HEK293 (cell line): ENCODE measurements around the gene USP30.

Experiments used
- GLI2 ChIP-seq: fragments of 450-650 bp; formaldehyde crosslinking; IDR thresholded peaks from 2 replicates; pipeline ENCODE4; 2017; ENCODE audit warnings: missing biosample characterization, missing genetic modification characterization, low read depth, borderline replicate concordance
- GLIS2 ChIP-seq: fragments of 450-650 bp; formaldehyde crosslinking; IDR thresholded peaks from 2 replicates; pipeline ENCODE4 v1.5.1; 2016; ENCODE audit warnings: missing biosample characterization, missing genetic modification characterization
- INSM2 ChIP-seq: fragments of 450-650 bp; formaldehyde crosslinking; IDR thresholded peaks from 2 replicates; pipeline ENCODE4 v1.5.1; 2016; ENCODE audit warnings: missing biosample characterization, missing genetic modification characterization
- KLF16 ChIP-seq: fragments of 450-650 bp; formaldehyde crosslinking; IDR thresholded peaks from 2 replicates; pipeline ENCODE4 v1.5.1; 2017; ENCODE audit warnings: missing biosample characterization, missing genetic modification characterization
- KLF7 ChIP-seq: fragments of 450-650 bp; formaldehyde crosslinking; IDR thresholded peaks from 2 replicates; pipeline ENCODE4 v1.5.1; 2016; ENCODE audit warnings: missing biosample characterization, missing genetic modification characterization, borderline replicate concordance
- RBAK ChIP-seq: fragments of 450-650 bp; formaldehyde crosslinking; IDR thresholded peaks from 2 replicates; pipeline ENCODE4 v1.5.1; 2016; ENCODE audit warnings: missing biosample characterization, missing genetic modification characterization
- REPIN1 ChIP-seq: fragments of 450-650 bp; formaldehyde crosslinking; IDR thresholded peaks from 2 replicates; pipeline ENCODE4 v1.5.1; 2017; ENCODE audit warnings: missing biosample characterization, missing genetic modification characterization, low read depth
- SALL2 ChIP-seq: fragments of 450-650 bp; formaldehyde crosslinking; IDR thresholded peaks from 2 replicates; pipeline ENCODE4 v1.5.0; 2017; ENCODE audit warnings: missing biosample characterization, mild to moderate bottlenecking, missing genetic modification characterization, borderline replicate concordance
- SP2 ChIP-seq: fragments of 450-650 bp; formaldehyde crosslinking; IDR thresholded peaks from 2 replicates; pipeline ENCODE4 v1.5.1; 2016; ENCODE audit warnings: missing biosample characterization, missing genetic modification characterization
- SP3 ChIP-seq: fragments of 450-650 bp; formaldehyde crosslinking; IDR thresholded peaks from 2 replicates; pipeline ENCODE4 v1.5.1; 2016; ENCODE audit warnings: missing biosample characterization, missing genetic modification characterization
- ZBTB49 ChIP-seq: fragments of 450-650 bp; formaldehyde crosslinking; IDR thresholded peaks from 2 replicates; pipeline ENCODE4 v1.5.1; 2016; ENCODE audit warnings: missing biosample characterization, missing genetic modification characterization, low read depth
- ZBTB8A ChIP-seq: fragments of 450-650 bp; formaldehyde crosslinking; IDR thresholded peaks from 2 replicates; pipeline ENCODE4 v1.5.1; 2016; ENCODE audit warnings: missing biosample characterization, missing genetic modification characterization
- ZIC2 ChIP-seq: fragments of 450-650 bp; formaldehyde crosslinking; IDR thresholded peaks from 2 replicates; pipeline ENCODE4 v1.5.1; 2016; ENCODE audit warnings: missing biosample characterization, missing genetic modification characterization
- ZNF10 ChIP-seq: fragments of 450-650 bp; formaldehyde crosslinking; IDR thresholded peaks from 2 replicates; pipeline ENCODE4 v1.5.1; 2017; ENCODE audit warnings: missing biosample characterization, missing genetic modification characterization
- ZNF148 ChIP-seq: fragments of 450-650 bp; formaldehyde crosslinking; IDR thresholded peaks from 2 replicates; pipeline ENCODE4 v1.5.0; 2017; ENCODE audit warnings: missing biosample characterization, missing genetic modification characterization, borderline replicate concordance
- ZNF175 ChIP-seq: fragments of 450-650 bp; formaldehyde crosslinking; IDR thresholded peaks from 2 replicates; pipeline ENCODE4 v1.5.1; 2016; ENCODE audit warnings: missing biosample characterization, missing genetic modification characterization
- ZNF24 ChIP-seq: fragments of 450-650 bp; formaldehyde crosslinking; IDR thresholded peaks from 2 replicates; pipeline ENCODE4 v1.5.1; 2016; ENCODE audit warnings: missing biosample characterization, missing genetic modification characterization
- ZNF341 ChIP-seq: fragments of 450-650 bp; formaldehyde crosslinking; IDR thresholded peaks from 2 replicates; pipeline ENCODE4; 2016; ENCODE audit warnings: low read depth, missing biosample characterization, missing genetic modification characterization
- ZNF416 ChIP-seq: fragments of 450-650 bp; formaldehyde crosslinking; IDR thresholded peaks from 2 replicates; pipeline ENCODE4 v1.5.1; 2016; ENCODE audit warnings: missing biosample characterization, missing genetic modification characterization
- ZNF449 ChIP-seq: fragments of 450-650 bp; formaldehyde crosslinking; IDR thresholded peaks from 2 replicates; pipeline ENCODE4 v1.5.1; 2017; ENCODE audit warnings: missing biosample characterization, mild to moderate bottlenecking, missing genetic modification characterization, moderate library complexity
- ZNF529 ChIP-seq: fragments of 450-650 bp; formaldehyde crosslinking; IDR thresholded peaks from 2 replicates; pipeline ENCODE4 v1.5.1; 2017; ENCODE audit warnings: missing genetic modification characterization, missing biosample characterization; ENCODE audit not compliant: insufficient replicate concordance
- ZNF530 ChIP-seq: fragments of 450-650 bp; formaldehyde crosslinking; IDR thresholded peaks from 2 replicates; pipeline ENCODE4 v1.5.1; 2016; ENCODE audit warnings: low read depth, missing biosample characterization, missing genetic modification characterization
- ZNF585B ChIP-seq: fragments of 450-650 bp; formaldehyde crosslinking; IDR thresholded peaks from 2 replicates; pipeline ENCODE4 v1.5.1; 2016; ENCODE audit warnings: missing biosample characterization, missing genetic modification characterization
- ZNF600 ChIP-seq: fragments of 450-650 bp; formaldehyde crosslinking; IDR thresholded peaks from 2 replicates; pipeline ENCODE4 v1.5.1; 2016; ENCODE audit warnings: missing biosample characterization, missing genetic modification characterization
- ZNF629 ChIP-seq: fragments of 450-650 bp; formaldehyde crosslinking; IDR thresholded peaks from 2 replicates; pipeline ENCODE4 v1.5.1; 2017; ENCODE audit warnings: missing biosample characterization, missing genetic modification characterization
- ZNF670 ChIP-seq: fragments of 450-650 bp; formaldehyde crosslinking; IDR thresholded peaks from 2 replicates; pipeline ENCODE4 v1.5.1; 2016; ENCODE audit warnings: missing biosample characterization, missing genetic modification characterization, low read depth
- ZNF692 ChIP-seq: fragments of 450-650 bp; formaldehyde crosslinking; IDR thresholded peaks from 2 replicates; pipeline ENCODE4 v1.5.1; 2016; ENCODE audit warnings: missing biosample characterization, missing genetic modification characterization
- TF ChIP-seq, protein P1 (sequence below): fragments of 450-650 bp; formaldehyde crosslinking; IDR thresholded peaks from 2 replicates; pipeline ENCODE4 v1.5.1; 2017; ENCODE audit warnings: missing biosample characterization, missing genetic modification characterization

USP30 gene

DNA sequence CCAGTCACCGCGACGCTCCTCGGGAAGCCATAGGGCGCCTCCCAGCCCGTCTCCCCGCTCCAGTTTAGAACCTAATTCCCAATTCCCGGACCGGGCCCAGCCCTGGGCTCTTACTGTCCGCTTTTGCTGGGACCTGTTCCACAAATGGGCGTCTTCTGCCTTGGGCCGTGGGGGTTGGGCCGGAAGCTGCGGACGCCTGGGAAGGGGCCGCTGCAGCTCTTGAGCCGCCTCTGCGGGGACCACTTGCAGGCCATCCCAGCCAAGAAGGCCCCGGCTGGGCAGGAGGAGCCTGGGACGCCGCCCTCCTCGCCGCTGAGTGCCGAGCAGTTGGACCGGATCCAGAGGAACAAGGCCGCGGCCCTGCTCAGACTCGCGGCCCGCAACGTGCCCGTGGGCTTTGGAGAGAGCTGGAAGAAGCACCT lies 45.8 kb downstream of the USP30 start (continued):
- TF ChIP-seq ZNF449 (tag by site-specific recombination) (no peak; the same call in 1 of the 2 replicates), REPIN1 (tag by site-specific recombination) (no peak), ZNF670 (tag by site-specific recombination) (no peak), ZNF629 (no peak), SP3 (tag by site-specific recombination) (peak; percentile 75), GLIS2 (tag by site-specific recombination) (peak; percentile 77), KLF7 (no peak), RBAK (tag by site-specific recombination) (no peak), INSM2 (no peak), GLI2 (tag by site-specific recombination) (no peak), ZIC2 (peak; percentile 47), ZNF24 (no peak), ZNF175 (no peak), ZNF341 (no peak), ZNF10 (tag by site-specific recombination) (no peak), ZBTB8A (tag by site-specific recombination) (no peak; the same call in 1 of the 2 replicates), ZNF585B (tag by site-specific recombination) (no peak), ZNF530 (no peak), ZNF416 (tag by site-specific recombination) (no peak), ZNF148 (tag by site-specific recombination) (no peak), SALL2 (tag by site-specific recombination) (no peak), SP2 (tag by site-specific recombination) (peak; percentile 69), ZNF600 (tag by site-specific recombination) (0 out of 2 replicates have a peak, but pooled peaks have one; percentile 28), ZNF529 (tag by site-specific recombination) (no peak), KLF16 (tag by site-specific recombination) (peak; percentile 55; the same call in 1 of the 2 replicates), ZBTB49 (tag by site-specific recombination) (no peak), ZNF692 (tag by site-specific recombination) (no peak)
- TF ChIP-seq, protein P1, sequence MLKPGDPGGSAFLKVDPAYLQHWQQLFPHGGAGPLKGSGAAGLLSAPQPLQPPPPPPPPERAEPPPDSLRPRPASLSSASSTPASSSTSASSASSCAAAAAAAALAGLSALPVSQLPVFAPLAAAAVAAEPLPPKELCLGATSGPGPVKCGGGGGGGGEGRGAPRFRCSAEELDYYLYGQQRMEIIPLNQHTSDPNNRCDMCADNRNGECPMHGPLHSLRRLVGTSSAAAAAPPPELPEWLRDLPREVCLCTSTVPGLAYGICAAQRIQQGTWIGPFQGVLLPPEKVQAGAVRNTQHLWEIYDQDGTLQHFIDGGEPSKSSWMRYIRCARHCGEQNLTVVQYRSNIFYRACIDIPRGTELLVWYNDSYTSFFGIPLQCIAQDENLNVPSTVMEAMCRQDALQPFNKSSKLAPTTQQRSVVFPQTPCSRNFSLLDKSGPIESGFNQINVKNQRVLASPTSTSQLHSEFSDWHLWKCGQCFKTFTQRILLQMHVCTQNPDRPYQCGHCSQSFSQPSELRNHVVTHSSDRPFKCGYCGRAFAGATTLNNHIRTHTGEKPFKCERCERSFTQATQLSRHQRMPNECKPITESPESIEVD, result no peak
